ENCODE data around the gene TTBK2. TPM values are rescaled to one million over a fixed set of nuclear protein-coding genes. Genes with fewer than 3 reads are reported as not detected.

Gene TTBK2
- total and polyA plus RNA-seq, 10 of the 15 experiments (the other 5 are each of a cell fraction or from before 2014, with no cell fraction given), result 0.66 to 9.1 (median 3.7) TPM

GRCh38 chr15:42695527-42696071 is 225.0 kb downstream of the TTBK2 start (continued):
- TF ChIP-seq STAT3 (IDR thresholded peaks at IDR 0.05; ENCODE audit: low read depth, low read length), result no peak
- TF ChIP-seq TCF7 (IDR thresholded peaks at IDR 0.05; ENCODE audit: borderline replicate concordance), result no peak

DNA sequence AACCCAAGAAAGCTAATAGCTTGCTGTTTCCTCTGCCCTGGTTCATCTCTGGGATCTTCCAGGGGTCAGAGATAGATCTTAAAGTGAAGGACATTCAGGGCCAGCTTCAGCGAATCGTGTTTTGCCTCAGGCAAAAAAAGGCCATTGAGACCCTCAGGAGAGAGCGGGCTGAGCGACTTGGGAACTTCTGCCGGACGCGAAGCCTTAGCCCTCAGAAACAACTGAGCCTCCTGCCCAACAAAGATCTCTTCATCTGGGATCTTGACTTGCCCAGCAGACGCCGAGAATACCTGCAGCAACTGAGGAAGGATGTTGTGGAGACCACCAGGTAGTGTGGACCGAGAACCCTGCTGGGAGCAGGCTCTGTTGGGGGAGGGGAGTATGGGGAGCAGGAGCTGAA is 226.2 kb downstream of the TTBK2 start:
- no peak overlapping the region for H3K27ac ChIP-seq (ENCODE audit: control insufficient read depth, insufficient read depth)
- 85% methylated on average over 10 of the region's 10 CpGs for WGBS (ENCODE audit: insufficient coverage, insufficient replicate concordance, low lambda C conversion rate, missing lambda C conversion rate)
- no peak overlapping the region for H3K4me3 ChIP-seq
- no peaks in the 10 kb centered on the region for H3K4me1 ChIP-seq (ENCODE audit: control insufficient read depth, insufficient read depth, low read length)
- CTCF ChIA-PET, result interaction anchor here (1.7 kb wide), 1 partner anchor 9 kb away, joined by 7 read pairs; no protein-coding TSS in a partner anchor
- DNase-seq (ENCODE audit: low read depth, low spot score) (no peak), ATAC-seq (no peak), FAIRE-seq (no peak)
- in situ Hi-C loops (cut with MboI), result no loop called here
- POLR2A ChIA-PET, result no interaction called here
- no peaks in the 10 kb centered on the region for H3K27me3 ChIP-seq (replicated peaks in 1 of 2; ENCODE audit: control insufficient read depth in 2 of 2, insufficient read depth in 2 of 2, low read length in 1 of 2)
- H2AFZ ChIP-seq (ENCODE audit: control insufficient read depth, low read depth, low read length), result no peak overlapping the region
- H3K9ac ChIP-seq (ENCODE audit: control insufficient read depth, insufficient read depth, low read length), result no peak overlapping the region
- H3K79me2 ChIP-seq (ENCODE audit: control insufficient read depth, insufficient read depth, low read length), result no peaks in the 10 kb centered on the region
- SMC1A ChIA-PET (ENCODE audit: uncharacterized antibody, unreplicated experiment), result no interaction called here
- no peak overlapping the region for H3K4me2 ChIP-seq (ENCODE audit: control insufficient read depth, insufficient read depth)
- TF ChIP-seq ASH2L (IDR thresholded peaks at IDR 0.05; ENCODE audit: borderline replicate concordance, low read depth) (no peak), POU2F2 (IDR thresholded peaks at IDR 0.05; ENCODE audit: borderline replicate concordance, low read depth, low read length) (no peak), MEF2B (IDR thresholded peaks at IDR 0.05; ENCODE audit: partially characterized antibody, poor library complexity, severe bottlenecking) (no peak), E2F8 (IDR thresholded peaks at IDR 0.05; ENCODE audit: low read depth, partially characterized antibody) (no peak), POLR2AphosphoS2 (IDR thresholded peaks at IDR 0.05; ENCODE audit: low read depth, low read length) (no peak), HDGF (IDR thresholded peaks at IDR 0.05) (no peak), SIX5 (IDR thresholded peaks at IDR 0.05; ENCODE audit: low read depth, low read length, severe bottlenecking) (no peak)
- no TSS peak for BruUV-seq (replicated peaks)
- H3K36me3 ChIP-seq (ENCODE audit: control insufficient read depth in 2 of 2, insufficient read depth in 2 of 2, low read length in 1 of 2), result no peaks in the 10 kb centered on the region; a peak in 1 of 4 replicates
- H3K9me3 ChIP-seq (replicated peaks; ENCODE audit: control insufficient read depth, insufficient read depth, low read length), result no peaks in the 10 kb centered on the region
- RAD21 ChIA-PET (ENCODE audit: unreplicated experiment), result no interaction called here
- intact Hi-C loops (cut with micrococcal nuclease; ENCODE audit: unreplicated experiment), result no loop called here
- no peaks in the 10 kb centered on the region for H4K20me1 ChIP-seq (ENCODE audit: control insufficient read depth, insufficient read depth)
